Stomach (tissue), 9 donors: Measurements from ENCODE around the gene SLC25A13. TPM values are rescaled to one million over a fixed set of nuclear protein-coding genes. Genes with fewer than 3 reads are reported as not detected.
A peak's percentile ranks its signal among the peaks of the same experiment; 100 is the strongest.

Experiments used
- DNase-seq, 2 donors: peaks; one replicate each; pipeline versions ENCODE4 v3.0.0 to v3.0.0-alpha.2; 2013 to 2019
- H3K27ac ChIP-seq, 5 donors: fragments of 200-600 bp in 4 of 5; sonication (generic) in 4 of 5; one replicate each; pipeline ENCODE4 v1.5.1; 2013 to 2019; ENCODE audit warnings: mild to moderate bottlenecking in 1 of 5, moderate library complexity in 1 of 5
- H3K27me3 ChIP-seq, 3 donors: fragments of 200-600 bp; sonication (generic); one replicate each; pipeline ENCODE4 v1.5.1; 2017 to 2019; ENCODE audit warnings: mixed run types in 1 of 3
- H3K36me3 ChIP-seq, 4 donors: fragments of 200-600 bp; sonication (generic); 1 replicate in 3 of 4; 2 replicates in 1 of 4; pipeline ENCODE4 v1.5.1; 2016 to 2019
- H3K4me1 ChIP-seq, 4 donors: fragments of 200-600 bp; sonication (generic); one replicate each; pipeline ENCODE4 v1.5.1; 2016 to 2019
- H3K4me3 ChIP-seq, 4 donors: fragments of 200-600 bp; sonication (generic) in 3 of 4; one replicate each; pipeline ENCODE4 v1.5.1; 2016 to 2019; ENCODE audit warnings: mild to moderate bottlenecking in 1 of 4
- H3K9me3 ChIP-seq, 4 donors: fragments of 200-600 bp; sonication (generic); one replicate each; pipeline ENCODE4 v1.5.1; 2016 to 2019
- EP300 ChIP-seq: sonication (generic); formaldehyde crosslinking; IDR thresholded peaks from one replicate; pipeline ENCODE4 v1.6.1; 2017; ENCODE audit warnings: antibody characterized with exemption
- POLR2A ChIP-seq, 4 donors: fragments of 450-650 bp; IDR thresholded peaks; one replicate each; pipeline ENCODE4 v1.6.1; 2016; ENCODE audit warnings: antibody characterized with exemption in 4 of 4, control low read depth in 2 of 4, mild to moderate bottlenecking in 1 of 4, moderate library complexity in 1 of 4
- POLR2AphosphoS5 ChIP-seq, 3 donors: sonication (generic); formaldehyde crosslinking; IDR thresholded peaks; one replicate each; pipeline ENCODE4 v1.6.1; 2016; ENCODE audit warnings: antibody characterized with exemption in 3 of 3
- WGBS, 5 donors: extraction: QIAGEN DNeasy Blood & Tissue Kit in 3 of 5; methylation state at CpG; one replicate each; pipeline versions ENCODE4 v1.1.5 to v1.1.7; 2013 to 2018; 5-methylcytosine and 5-hydroxymethylcytosine counted together
- intact Hi-C: fragments of 100-400 bp; cut with DNase I; formaldehyde crosslinking; loops from one replicate; pipeline ENCODE4 v1.15.1; 2023; ENCODE audit warnings: low total_unique reads
- polyA plus RNA-seq, 3 donors: library from polyadenylated mRNA; stranded (reverse); fragments of 200-250 nt; gene quantifications; one replicate each; pipeline ENCODE4 v1.2.3, GENCODE V29; 2013
- total RNA-seq, 5 donors: library from RNA; depleted of rRNA; stranded (reverse); fragments of >200 nt; gene quantifications; one replicate each; pipeline versions ENCODE4 v1.1.0 to v1.2.3, GENCODE V29; 2014 to 2016
- TF ChIP-seq, protein P1 (sequence below), 7 experiments: fragments of 450-650 bp in 4 of 7; fragments of 200-600 bp in 3 of 7; sonication (generic) in 3 of 7; IDR thresholded peaks; one replicate each; pipeline ENCODE4 v1.5.1; 2016 to 2019; ENCODE audit warnings: antibody characterized with exemption in 7 of 7, control low read depth in 2 of 7, mild to moderate bottlenecking in 1 of 7
- donor health status: healthy with polysubstance abuse.
- donor health status: Bipolar disorder and iron deficiency.
- donor health status: healthy.

Gene SLC25A13
- total and polyA plus RNA-seq, 8 donors, result 4.1 to 72.0 (median 12.0) TPM

- no peak overlapping the region for H3K27ac ChIP-seq
- TF ChIP-seq POLR2AphosphoS5 (IDR thresholded peaks at IDR 0.05) (peak in 1 of 3 donors; percentile 20), EP300 (no peak)
- 85 to 95% (median 93%) methylated on average over 1 of the region's 1 CpG for WGBS, 5 donors
- no peaks in the 10 kb centered on the region for H3K9me3 ChIP-seq
- H3K36me3 ChIP-seq, result no peaks in the 10 kb centered on the region
- no peak overlapping the region for H3K4me3 ChIP-seq
- DNase-seq, result no peak
- no peaks in the 10 kb centered on the region for H3K27me3 ChIP-seq
- intact Hi-C loops, result no loop called here
- H3K4me1 ChIP-seq, result peaks cover 0 to 5% (median 0%) of the 10 kb centered on the region in 4 donors
These were observed 102.3 kb downstream of the SLC25A13 start for GRCh38 chr7:96219378-96220130.

GRCh38 chr7:96218664-96219243, 103.1 kb downstream of the SLC25A13 start:
- H3K27ac ChIP-seq, result no peak overlapping the region
- WGBS, 5 donors, result 65 to 72% (median 70%) methylated on average over 4 of the region's 4 CpGs
- H3K36me3 ChIP-seq, result no peaks in the 10 kb centered on the region
- no peaks in the 10 kb centered on the region for H3K9me3 ChIP-seq
- no peak for DNase-seq
- H3K27me3 ChIP-seq, result no peaks in the 10 kb centered on the region
- TF ChIP-seq, protein P1, sequence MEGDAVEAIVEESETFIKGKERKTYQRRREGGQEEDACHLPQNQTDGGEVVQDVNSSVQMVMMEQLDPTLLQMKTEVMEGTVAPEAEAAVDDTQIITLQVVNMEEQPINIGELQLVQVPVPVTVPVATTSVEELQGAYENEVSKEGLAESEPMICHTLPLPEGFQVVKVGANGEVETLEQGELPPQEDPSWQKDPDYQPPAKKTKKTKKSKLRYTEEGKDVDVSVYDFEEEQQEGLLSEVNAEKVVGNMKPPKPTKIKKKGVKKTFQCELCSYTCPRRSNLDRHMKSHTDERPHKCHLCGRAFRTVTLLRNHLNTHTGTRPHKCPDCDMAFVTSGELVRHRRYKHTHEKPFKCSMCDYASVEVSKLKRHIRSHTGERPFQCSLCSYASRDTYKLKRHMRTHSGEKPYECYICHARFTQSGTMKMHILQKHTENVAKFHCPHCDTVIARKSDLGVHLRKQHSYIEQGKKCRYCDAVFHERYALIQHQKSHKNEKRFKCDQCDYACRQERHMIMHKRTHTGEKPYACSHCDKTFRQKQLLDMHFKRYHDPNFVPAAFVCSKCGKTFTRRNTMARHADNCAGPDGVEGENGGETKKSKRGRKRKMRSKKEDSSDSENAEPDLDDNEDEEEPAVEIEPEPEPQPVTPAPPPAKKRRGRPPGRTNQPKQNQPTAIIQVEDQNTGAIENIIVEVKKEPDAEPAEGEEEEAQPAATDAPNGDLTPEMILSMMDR (IDR thresholded peaks at IDR 0.05), result no peak
- TF ChIP-seq POLR2A (IDR thresholded peaks at IDR 0.05) (no peak), POLR2AphosphoS5 (IDR thresholded peaks at IDR 0.05) (no peak), EP300 (no peak)
- H3K4me1 ChIP-seq, result peaks cover 0 to 5% (median 0%) of the 10 kb centered on the region in 4 donors
- H3K4me3 ChIP-seq, result no peak overlapping the region
- intact Hi-C loops, result no loop called here

- WGBS, 5 donors, result 56 to 88% (median 84%) methylated on average over 1 of the region's 1 CpG
- Histone ChIP-seq H3K27ac (no peak overlapping the region), H3K4me3 (no peak overlapping the region), H3K4me1 (peaks cover 0 to 8% (median 3%) of the 10 kb centered on the region in 4 donors), H3K27me3 (no peaks in the 10 kb centered on the region), H3K9me3 (no peaks in the 10 kb centered on the region), H3K36me3 (no peaks in the 10 kb centered on the region)
- TF ChIP-seq POLR2AphosphoS5 (IDR thresholded peaks at IDR 0.05) (no peak), POLR2A (IDR thresholded peaks at IDR 0.05) (no peak), EP300 (no peak)
- TF ChIP-seq, protein P1 (IDR thresholded peaks at IDR 0.05), result no peak
- intact Hi-C loops, result no loop called here
- no peak for DNase-seq
These were observed 104.8 kb downstream of the SLC25A13 start for GRCh38 chr7:96217147-96217546.

DNA sequence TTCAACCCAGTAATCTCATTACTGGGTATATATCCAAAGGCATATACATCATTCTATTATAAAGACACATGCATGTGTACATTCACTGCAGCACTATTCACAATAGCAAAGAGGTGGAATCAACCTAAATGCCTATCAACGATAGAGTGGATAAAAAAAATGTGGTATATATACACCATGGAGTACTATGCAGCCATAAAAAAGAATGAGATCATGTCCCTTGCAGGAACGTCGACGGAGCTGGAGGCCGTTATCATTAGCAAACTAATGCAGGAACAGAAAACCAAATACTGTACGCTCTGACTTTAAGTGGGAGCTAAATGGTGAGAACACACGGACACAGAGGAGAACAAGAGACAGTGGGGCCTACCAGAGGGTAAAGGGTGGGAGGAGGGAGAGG, 105.5 kb downstream of the SLC25A13 start:
- Histone ChIP-seq H3K36me3 (no peaks in the 10 kb centered on the region), H3K27me3 (no peaks in the 10 kb centered on the region), H3K27ac (no peak overlapping the region), H3K4me1 (peaks cover 0 to 8% (median 4%) of the 10 kb centered on the region in 4 donors), H3K4me3 (no peak overlapping the region), H3K9me3 (no peaks in the 10 kb centered on the region)
- TF ChIP-seq EP300 (no peak), POLR2AphosphoS5 (IDR thresholded peaks at IDR 0.05) (no peak), POLR2A (IDR thresholded peaks at IDR 0.05) (no peak)
- TF ChIP-seq, protein P1 (IDR thresholded peaks at IDR 0.05), result no peak
- DNase-seq, result no peak
- intact Hi-C loops, result no loop called here
- WGBS, 5 donors, result 88 to 99% (median 97%) methylated on average over 7 of the region's 7 CpGs
